ENCODE results near the gene YIPF1.
"Not testable (repeated sequence)": the region's sequence is repeated elsewhere in the genome, so short reads cannot be mapped to it uniquely, and the experiment has no call there.

YIPF1 gene

DNA sequence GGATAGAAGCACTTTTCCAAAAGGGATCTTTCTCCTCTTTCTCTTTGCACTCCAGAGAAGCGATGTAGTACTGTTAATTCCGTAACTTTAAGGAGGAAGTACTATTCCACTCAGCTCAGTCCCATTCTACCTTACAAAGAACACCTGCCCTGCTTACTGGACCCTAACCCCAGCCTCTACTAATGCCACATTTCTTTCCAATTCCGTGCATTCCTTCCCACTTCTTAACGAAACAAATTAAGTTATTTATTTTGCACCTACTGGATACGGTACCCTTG, 52.0 kb downstream of the YIPF1 start:
- no peak for DNase-seq

DNA sequence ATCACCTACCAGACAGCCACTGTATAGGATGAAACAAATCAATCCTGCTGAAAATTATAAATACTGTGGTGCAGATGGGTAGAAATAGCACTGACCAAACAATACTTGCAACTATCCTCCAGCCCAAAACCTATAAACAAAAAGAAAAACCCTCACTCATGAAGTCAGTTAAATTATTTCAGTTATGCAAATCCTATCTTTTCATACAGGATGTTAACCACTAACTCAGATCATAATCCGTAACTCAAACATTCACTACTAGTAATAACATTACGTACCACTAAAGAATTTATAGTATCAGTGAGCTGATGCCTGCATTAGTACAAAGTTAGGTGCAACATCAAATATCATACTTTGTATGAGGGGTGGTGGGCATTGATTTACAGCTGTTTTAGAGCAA, 54.1 kb downstream of the YIPF1 start:
- peak; percentile 74 for DNase-seq

DNA sequence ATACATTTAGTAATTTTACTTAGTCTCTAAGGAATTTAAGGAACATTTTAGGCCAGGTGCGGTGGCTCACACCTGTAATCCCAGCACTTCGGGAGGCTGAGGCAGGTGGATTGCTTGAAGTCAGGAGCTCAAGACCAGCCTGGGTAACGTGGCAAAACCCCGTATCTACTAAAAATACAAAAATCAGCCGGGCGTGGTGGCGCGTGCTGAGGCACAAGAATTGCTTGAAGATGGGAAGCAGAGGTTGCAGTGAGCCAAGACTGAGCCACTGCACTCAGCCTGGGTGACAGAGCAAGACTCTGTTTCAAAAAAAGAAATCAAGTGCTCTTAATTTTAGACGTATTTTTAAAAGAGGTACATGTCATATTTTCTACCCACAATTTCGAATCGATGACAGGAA, 54.8 kb downstream of the YIPF1 start:
- no peak for DNase-seq

DNA sequence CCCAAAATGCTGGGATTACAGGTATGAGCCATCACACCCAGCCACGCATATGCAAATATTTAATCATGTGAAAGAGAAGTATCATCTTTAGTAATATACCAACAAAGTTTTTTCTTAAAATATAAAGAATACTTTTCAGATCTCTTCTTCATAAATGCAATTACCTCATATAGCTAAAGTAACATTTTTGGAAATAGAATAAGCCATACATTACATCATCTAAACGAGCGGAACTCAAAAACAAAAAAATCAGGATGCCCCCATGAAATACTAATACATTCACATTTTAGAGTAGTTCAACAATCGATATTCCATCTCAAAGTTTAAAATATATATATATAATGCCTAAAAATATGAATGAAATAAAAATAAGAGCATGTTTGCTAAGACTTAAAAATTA, 56.2 kb downstream of the YIPF1 start:
- DNase-seq = no peak

DNA sequence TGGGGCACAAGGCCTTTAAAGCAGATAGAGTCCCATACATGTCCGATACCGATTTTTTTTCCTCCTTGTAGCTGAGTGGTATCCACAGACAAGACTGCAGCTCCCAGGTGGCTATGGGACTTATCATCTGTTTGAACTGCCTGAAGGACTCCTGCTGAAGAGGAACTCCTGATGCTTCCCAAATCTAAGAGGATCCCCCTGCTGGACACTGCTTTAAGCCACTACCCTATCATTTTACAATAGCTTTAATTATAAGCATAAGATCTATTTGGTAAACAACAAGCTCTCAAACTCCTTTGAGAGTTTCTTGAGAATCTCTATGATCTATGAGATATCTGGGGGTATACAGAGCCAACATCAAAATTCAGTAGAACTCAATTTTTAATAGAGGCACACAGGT, 63.2 kb downstream of the YIPF1 start:
- DNase-seq = peak; percentile 20

DNA sequence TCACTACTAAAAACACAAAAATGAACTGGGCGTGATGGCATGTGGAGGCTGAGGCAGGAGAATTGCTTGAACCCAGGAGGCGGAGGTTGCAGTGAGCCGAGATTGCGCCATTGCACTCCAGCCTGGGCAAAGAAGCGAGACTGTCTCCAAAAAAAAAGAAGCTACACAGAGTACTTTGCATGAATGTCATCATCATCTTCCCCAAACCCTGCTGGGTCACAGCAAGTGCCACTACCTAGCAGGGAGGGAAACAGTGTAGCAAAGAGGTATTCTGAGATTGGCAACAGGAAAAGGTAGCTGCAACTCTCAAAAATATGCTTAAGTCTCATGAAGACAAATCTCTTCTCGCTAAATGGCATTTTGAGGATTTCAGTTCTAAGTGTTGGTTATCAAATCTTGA, 64.3 kb downstream of the YIPF1 start:
- DNase-seq = no peak

DNA sequence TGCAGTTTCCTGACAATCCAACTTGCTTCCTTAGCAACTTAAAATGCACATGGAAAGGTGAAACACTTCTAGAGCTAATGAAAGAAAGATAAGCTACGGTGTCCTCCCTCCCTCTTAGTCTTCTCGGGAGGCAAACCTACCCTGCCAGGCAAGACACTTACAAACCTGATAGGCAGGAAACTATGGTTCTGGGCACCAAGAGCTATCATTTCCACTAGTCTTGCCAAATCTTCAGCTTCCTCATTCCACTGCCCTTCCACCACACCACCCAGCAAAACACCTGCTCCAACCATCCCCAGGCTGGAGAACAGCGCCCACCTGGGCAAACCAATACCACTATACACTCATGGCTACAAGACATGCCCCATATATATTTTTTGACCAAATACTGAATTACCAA, 66.7 kb downstream of the YIPF1 start:
- DNase-seq = no peak

DNA sequence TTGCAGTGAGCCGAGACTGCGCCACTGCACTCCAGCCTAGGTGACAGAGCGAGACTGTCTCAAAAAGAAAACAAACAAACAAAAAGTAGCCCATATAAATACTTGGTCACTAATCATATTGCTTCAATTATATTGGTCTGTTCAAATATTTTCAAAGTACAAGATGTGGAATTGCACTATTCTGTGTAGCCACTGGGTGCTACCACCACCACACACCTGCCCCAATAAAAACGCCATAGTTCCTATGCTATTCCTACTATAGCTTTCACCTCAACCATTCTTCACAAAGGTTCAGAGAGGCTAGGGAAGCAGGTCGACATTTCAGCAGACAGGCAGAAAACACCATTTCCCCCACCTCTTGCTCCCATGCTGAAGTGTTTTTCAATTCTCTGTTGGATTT, 68.2 kb downstream of the YIPF1 start:
- DNase-seq = no peak

DNA sequence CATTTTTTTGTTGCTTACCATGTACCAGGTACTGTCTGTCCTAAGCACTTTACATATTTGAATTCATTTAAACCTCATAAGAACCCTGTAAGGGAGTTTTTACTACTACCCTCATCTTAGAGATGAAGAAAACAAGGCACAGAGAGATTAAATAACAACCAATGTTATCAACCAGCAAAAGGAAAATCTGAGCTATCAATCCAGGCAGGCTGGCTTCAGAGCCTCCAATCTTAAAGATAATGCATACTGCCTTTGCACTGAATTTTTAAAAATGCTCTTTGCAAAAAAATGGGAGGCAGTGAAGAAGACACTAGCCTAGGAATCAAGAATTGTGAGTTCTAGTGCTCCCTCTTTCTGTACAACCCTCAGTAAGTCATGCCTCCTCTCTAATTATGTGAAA, 70.2 kb downstream of the YIPF1 start:
- DNase-seq = no peak

DNA sequence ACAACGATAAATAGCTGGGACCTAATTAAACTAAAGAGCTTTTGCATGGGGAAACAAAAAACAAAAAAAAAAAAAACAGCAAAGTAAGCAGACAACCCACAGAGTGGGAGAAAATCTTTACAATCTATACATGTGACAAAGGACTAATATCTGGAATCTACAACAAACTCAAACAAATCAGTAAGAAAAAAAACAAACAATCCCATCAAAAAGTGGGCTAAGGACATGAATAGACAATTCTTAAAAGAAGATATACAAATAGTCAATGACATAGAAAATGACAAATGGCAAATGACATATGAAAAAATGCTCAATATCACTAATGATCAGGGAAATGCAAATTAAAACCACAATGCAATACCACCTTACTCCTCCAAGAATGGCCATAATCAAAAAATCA, 73.0 kb downstream of the YIPF1 start:
- not testable (repeated sequence) for DNase-seq

DNA sequence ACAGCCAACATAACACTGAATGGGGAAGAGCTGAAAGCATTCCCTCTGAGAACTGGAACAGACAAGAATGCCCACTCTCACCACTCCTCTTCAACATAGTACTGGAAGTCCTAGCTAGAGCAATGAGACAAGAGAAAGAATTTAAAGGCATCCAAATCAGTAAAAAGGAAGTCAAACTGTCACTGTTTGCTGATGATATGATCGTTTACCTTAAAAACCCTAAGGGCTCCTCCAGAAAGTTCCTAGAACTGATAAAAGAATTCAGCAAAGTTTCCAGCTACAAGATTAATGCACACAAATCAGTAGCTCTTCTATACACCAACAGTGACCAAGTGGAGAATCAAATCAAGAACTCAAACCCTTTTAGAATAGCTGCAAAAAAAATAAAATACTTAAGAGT, 74.1 kb downstream of the YIPF1 start:
- not testable (repeated sequence) for DNase-seq

DNA sequence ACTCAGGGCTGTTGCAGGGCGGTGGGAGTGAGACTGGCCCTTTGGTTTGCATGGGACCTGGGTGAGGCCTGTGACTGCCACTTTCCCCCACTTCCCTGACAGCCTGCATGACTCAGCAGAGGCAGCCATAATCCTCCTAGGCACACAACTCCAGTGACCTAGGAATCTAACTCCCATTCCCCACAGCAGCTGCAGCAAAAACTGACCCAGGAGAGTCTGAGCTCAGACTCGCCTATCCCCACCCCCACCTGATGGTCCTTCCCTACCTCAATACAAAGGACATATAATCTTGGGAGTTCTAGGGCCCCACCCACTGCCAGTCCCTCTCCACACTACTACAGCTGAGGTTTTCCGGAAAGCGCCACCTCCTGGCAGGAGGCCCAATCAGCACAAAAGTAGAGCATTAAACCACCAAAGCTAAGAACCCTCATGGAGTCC, 78.2 kb downstream of the YIPF1 start:
- DNase-seq = peak; percentile 22

DNA sequence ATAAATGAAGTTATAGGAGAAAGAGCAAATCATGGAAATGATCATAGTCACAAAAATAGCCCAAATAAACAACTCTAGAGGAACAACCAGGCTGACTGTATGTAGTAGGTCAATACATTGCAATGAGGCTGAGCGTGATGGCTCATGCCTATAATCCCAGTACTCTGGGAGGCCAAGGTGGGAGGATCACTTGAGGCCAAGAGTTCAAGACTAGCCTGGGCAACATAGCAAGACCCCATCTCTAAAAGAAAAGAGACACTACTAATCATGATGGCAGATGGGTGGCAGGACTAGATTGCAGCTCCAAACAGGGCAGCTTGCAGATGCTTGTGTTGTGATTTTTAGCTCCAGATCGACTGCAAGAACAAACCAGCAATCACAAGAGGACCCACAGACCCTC, 79.1 kb downstream of the YIPF1 start:
- no peak for DNase-seq

DNA sequence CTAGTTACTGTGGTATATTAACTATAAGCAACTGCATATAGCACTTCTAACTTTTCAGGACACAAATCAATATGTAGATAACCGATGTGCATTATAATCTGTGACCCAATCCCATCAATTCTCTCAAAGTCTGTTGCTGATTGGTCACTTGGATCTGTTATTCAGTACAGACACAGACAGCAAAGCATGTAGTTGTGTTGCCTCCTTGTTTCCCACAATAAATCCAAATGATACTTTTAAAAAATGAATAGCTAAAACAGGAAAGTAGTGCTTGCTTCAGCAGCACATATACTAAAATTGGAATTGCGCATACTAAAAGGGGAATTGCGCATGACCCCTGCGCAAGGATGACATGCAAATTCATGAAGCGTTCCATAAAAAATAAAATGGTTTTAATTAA, 79.6 kb downstream of the YIPF1 start:
- no peak for DNase-seq

DNA sequence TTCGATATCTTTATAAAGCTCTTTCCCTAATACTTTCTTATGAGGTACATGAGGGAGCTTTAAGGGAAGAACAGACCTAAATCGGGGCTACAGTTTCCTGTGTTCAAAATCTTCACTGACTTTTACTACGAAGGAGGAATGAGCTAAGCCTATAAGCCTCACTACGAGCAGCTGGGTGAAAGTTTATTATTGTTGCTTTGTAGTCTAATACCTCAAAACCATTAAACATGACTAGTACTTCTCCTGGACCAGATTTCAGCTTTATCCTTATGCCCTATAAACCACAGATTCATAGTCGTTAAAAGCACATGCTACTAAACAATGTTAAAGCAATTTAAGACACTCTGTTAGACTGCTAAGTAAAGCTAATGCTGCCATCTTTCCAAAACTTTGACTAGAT, 81.7 kb downstream of the YIPF1 start:
- DNase-seq = peak; percentile 55

DNA sequence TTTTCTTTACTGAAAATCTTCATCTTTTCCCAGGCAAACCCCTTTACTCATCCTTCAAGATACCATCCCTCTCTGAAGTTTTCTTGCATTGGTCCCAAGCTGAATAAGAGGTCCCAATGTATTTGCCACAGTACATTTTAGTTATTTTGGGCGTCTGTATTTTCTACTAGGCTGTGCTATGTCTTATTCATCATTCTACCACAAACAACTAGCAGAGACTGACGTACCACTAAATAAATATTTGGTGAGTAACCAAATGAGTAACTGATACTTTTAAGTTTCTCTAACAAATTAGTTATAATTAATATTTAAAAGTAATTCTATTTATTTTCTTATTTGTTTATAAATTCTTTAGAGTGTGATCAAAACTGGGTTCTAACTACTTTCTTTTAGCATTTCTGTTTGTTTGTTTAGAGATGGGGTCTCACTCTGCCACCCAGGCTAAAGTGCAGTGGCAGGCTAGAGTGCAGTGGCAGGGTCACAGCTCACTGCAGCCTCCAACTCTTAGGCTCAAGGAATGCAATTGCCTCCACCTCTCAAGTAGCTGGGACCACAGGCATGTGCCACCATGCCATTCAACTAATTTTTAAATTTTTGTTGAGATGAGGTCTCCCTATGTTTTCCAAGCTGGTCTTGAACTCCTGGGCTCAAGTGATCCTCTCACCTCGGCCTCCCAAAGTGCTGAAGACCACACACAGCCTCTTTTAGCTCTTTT, 84.6 kb downstream of the YIPF1 start:
- peak; percentile 53 for DNase-seq

DNA sequence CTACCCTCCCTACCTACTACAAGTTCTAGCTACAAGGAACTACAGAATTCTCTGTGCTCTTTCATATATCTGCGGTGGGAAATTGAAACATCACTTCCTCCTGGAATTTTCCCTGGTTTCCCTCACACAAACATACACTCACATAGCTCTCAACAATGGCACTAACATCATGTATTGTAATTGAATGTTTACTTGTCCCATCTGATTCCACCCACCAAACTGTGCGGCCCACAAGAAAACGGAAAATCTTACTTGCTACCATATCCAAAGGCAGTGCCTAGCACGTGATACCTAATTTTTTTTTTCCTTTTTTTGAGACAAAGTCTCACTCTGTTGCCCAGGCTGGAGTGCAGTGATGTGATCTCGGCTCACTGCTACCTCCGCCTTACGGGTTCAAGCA, 85.4 kb downstream of the YIPF1 start:
- no peak for DNase-seq
